Mucosa of rectum (tissue), 2 donors: ENCODE measurements around the gene DNAI1.
"Not testable (repeated sequence)": the region's sequence is repeated elsewhere in the genome, so short reads cannot be mapped to it uniquely, and the experiment has no call there.

Experiments used
- H3K27ac ChIP-seq, 2 donors: one replicate each; pipeline ENCODE4 v1.7.0; 2013; ENCODE audit warnings: inconsistent platforms in 2 of 2, low read depth in 2 of 2, low read length in 2 of 2
- H3K27me3 ChIP-seq, 2 donors: one replicate each; pipeline ENCODE4 v1.7.0; 2013; ENCODE audit warnings: low read length in 2 of 2; ENCODE audit not compliant: control insufficient read depth in 2 of 2, insufficient read depth in 2 of 2
- H3K36me3 ChIP-seq, 2 donors: one replicate each; pipeline ENCODE4 v1.7.0; 2013; ENCODE audit warnings: low read length in 2 of 2; ENCODE audit not compliant: control insufficient read depth in 2 of 2, insufficient read depth in 2 of 2
- H3K4me1 ChIP-seq, 2 donors: one replicate each; pipeline ENCODE4 v1.7.0; 2013; ENCODE audit warnings: low read length in 2 of 2, mild to moderate bottlenecking in 1 of 2; ENCODE audit not compliant: control insufficient read depth in 2 of 2, insufficient read depth in 2 of 2
- H3K4me3 ChIP-seq, 2 donors: one replicate each; pipeline ENCODE4 v1.7.0; 2013; ENCODE audit warnings: low read length in 2 of 2
- H3K9ac ChIP-seq, 2 donors: one replicate each; pipeline ENCODE4 v1.7.0; 2013; ENCODE audit warnings: low read length in 2 of 2, low read depth in 1 of 2, mild to moderate bottlenecking in 1 of 2
- H3K9me3 ChIP-seq, 2 donors: one replicate each; pipeline ENCODE4 v1.7.0; 2013; ENCODE audit warnings: low read length in 2 of 2; ENCODE audit not compliant: control insufficient read depth in 2 of 2
- donor health status: healthy.
- donor health status: Normal muscosa, but diverticular disease.

DNAI1 gene

GRCh38 chr9:34459941-34460340 lies 1.3 kb downstream of the DNAI1 start:
- Histone ChIP-seq H3K4me3 (no peak overlapping the region), H3K27me3 (peaks cover 0 to 5% of the 10 kb centered on the region in 2 donors), H3K27ac (no peak overlapping the region)

GRCh38 chr9:34463098-34463900 lies 4.7 kb downstream of the DNAI1 start:
- Histone ChIP-seq H3K9ac (no peak overlapping the region), H3K4me1 (peaks cover 4 to 5% of the 10 kb centered on the region in 2 donors), H3K36me3 (no peaks in the 10 kb centered on the region), H3K9me3 (no peaks in the 10 kb centered on the region), H3K4me3 (no peak overlapping the region), H3K27me3 (no peaks in the 10 kb centered on the region), H3K27ac (no peak overlapping the region)

More at GRCh38 chr9:34459941-34460340, 1.3 kb downstream of the DNAI1 start:
- Histone ChIP-seq H3K9me3 (no peaks in the 10 kb centered on the region), H3K36me3 (no peaks in the 10 kb centered on the region), H3K9ac (no peak overlapping the region), H3K4me1 (peaks cover 17 to 18% of the 10 kb centered on the region in 2 donors)

GRCh38 chr9:34463901-34464232 lies 5.3 kb downstream of the DNAI1 start:
- H3K27ac ChIP-seq, result no peak overlapping the region

GRCh38 chr9:34464571-34464970 lies 6.0 kb downstream of the DNAI1 start:
- Histone ChIP-seq H3K4me1 (no peaks in the 10 kb centered on the region), H3K4me3 (no peak overlapping the region), H3K27me3 (no peaks in the 10 kb centered on the region), H3K27ac (no peak overlapping the region), H3K9me3 (no peaks in the 10 kb centered on the region), H3K36me3 (no peaks in the 10 kb centered on the region), H3K9ac (no peak overlapping the region)

More at GRCh38 chr9:34463901-34464232, 5.3 kb downstream of the DNAI1 start:
- no peak overlapping the region for H3K4me3 ChIP-seq
- H3K4me1 ChIP-seq, result peaks cover 1 to 3% of the 10 kb centered on the region in 2 donors
- H3K9me3 ChIP-seq, result no peaks in the 10 kb centered on the region
- H3K36me3 ChIP-seq, result no peaks in the 10 kb centered on the region
- no peak overlapping the region for H3K9ac ChIP-seq
- H3K27me3 ChIP-seq, result no peaks in the 10 kb centered on the region

GRCh38 chr9:34465468-34465867 lies 6.9 kb downstream of the DNAI1 start:
- H3K27ac ChIP-seq, result no peak overlapping the region
- no peaks in the 10 kb centered on the region for H3K36me3 ChIP-seq
- H3K4me3 ChIP-seq, result no peak overlapping the region
- no peak overlapping the region for H3K9ac ChIP-seq
- no peaks in the 10 kb centered on the region for H3K9me3 ChIP-seq
- no peaks in the 10 kb centered on the region for H3K4me1 ChIP-seq
- H3K27me3 ChIP-seq, result no peaks in the 10 kb centered on the region

- Histone ChIP-seq H3K27ac (no peak overlapping the region), H3K9ac (no peak overlapping the region), H3K4me1 (peaks cover 0 to 6% of the 10 kb centered on the region in 2 donors), H3K4me3 (no peak overlapping the region), H3K9me3 (no peaks in the 10 kb centered on the region), H3K27me3 (peaks cover 0 to 3% of the 10 kb centered on the region in 2 donors), H3K36me3 (no peaks in the 10 kb centered on the region)
These were observed 16.5 kb downstream of the DNAI1 start for GRCh38 chr9:34475097-34475496.

GRCh38 chr9:34477541-34477940 lies 18.9 kb downstream of the DNAI1 start:
- Histone ChIP-seq H3K4me3 (no peak overlapping the region), H3K27me3 (peaks cover 0 to 3% of the 10 kb centered on the region in 2 donors), H3K9me3 (no peaks in the 10 kb centered on the region), H3K4me1 (peaks cover 0 to 6% of the 10 kb centered on the region in 2 donors), H3K9ac (no peak overlapping the region), H3K36me3 (no peaks in the 10 kb centered on the region), H3K27ac (no peak overlapping the region)

GRCh38 chr9:34479431-34479866 lies 20.8 kb downstream of the DNAI1 start:
- Histone ChIP-seq H3K9ac (no peak overlapping the region), H3K4me3 (no peak overlapping the region), H3K9me3 (no peaks in the 10 kb centered on the region), H3K36me3 (no peaks in the 10 kb centered on the region), H3K4me1 (peaks cover 0 to 6% of the 10 kb centered on the region in 2 donors), H3K27ac (no peak overlapping the region), H3K27me3 (peaks cover 0 to 3% of the 10 kb centered on the region in 2 donors)

GRCh38 chr9:34481620-34482019 lies 23.0 kb downstream of the DNAI1 start:
- H3K27me3 ChIP-seq, H3K36me3 ChIP-seq, H3K4me3 ChIP-seq, H3K4me1 ChIP-seq, H3K9me3 ChIP-seq, H3K9ac ChIP-seq, H3K27ac ChIP-seq: not testable (repeated sequence)

- H3K9ac ChIP-seq, H3K9me3 ChIP-seq, H3K27ac ChIP-seq, H3K4me3 ChIP-seq, H3K27me3 ChIP-seq, H3K4me1 ChIP-seq, H3K36me3 ChIP-seq: not testable (repeated sequence)
These were observed 24.1 kb downstream of the DNAI1 start for GRCh38 chr9:34482746-34483145.
